ENCODE data around the gene AFF1.

DNA sequence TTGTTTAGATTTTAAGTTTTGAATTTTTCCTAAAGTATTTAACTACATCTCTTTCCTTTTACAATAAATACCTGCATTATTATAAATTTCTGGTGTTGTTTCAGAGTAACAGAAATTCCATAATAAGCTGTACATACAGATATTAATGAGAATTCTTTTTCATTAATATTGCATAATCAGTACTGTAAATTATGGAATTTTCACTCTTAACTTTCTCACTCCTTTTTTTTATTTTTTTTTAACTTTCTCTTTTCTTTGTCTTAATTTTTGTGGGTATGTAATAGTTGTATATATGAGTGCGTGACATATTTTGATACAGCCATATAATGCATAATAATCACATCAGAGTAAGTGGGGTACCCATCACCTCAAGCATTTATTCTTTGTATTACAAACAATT, 175.1 kb downstream of the AFF1 start:
- no peak for TF ChIP-seq TAF1 (IDR thresholded peaks at IDR 0.05; ENCODE audit: borderline replicate concordance, insufficient read depth, low read length)
- TF ChIP-seq POLR2AphosphoS5 (IDR thresholded peaks at IDR 0.05; ENCODE audit: low read depth, low read length), result no peak

Data from PFSK-1 (cell line).